Left ventricle myocardium superior (tissue), 1 donor: Measurements from ENCODE around the gene ILRUN. TPM values are rescaled to one million over a fixed set of nuclear protein-coding genes. Genes with fewer than 3 reads are reported as not detected.
A peak's percentile ranks its signal among the peaks of the same experiment; 100 is the strongest.
"Not testable (repeated sequence)": the region's sequence is repeated elsewhere in the genome, so short reads cannot be mapped to it uniquely, and the experiment has no call there.

Experiments
- ATAC-seq: fragments of 200-7000 bp; cut with Tn5 transposase; one replicate; pipeline ENCODE4 v1.9.1; 2020; ENCODE audit warnings: mild to moderate bottlenecking, moderate library complexity
- DNase-seq: peaks from one replicate; pipeline ENCODE4 v3.0.0-alpha.2; 2020
- intact Hi-C: fragments of 100-400 bp; cut with micrococcal nuclease; formaldehyde crosslinking; loops from one replicate; pipeline ENCODE4 v1.11.0; 2022
- long read RNA-seq: library from polyadenylated mRNA; unstranded; transcript quantifications from one replicate; pipeline ENCODE4 v2.0.0, GENCODE V29; 2021
- total RNA-seq: library from RNA; stranded (reverse); fragmentation: NEBNext Ultra II Directional; extraction: Animal tissue kit (Norgen Biotek cat#: 25700); gene quantifications from one replicate; pipeline ENCODE4 v1.2.1, GENCODE V29; 2021
- donor health status: DM: no; HTN: yes; CAD: no; lungs with severe emphysema.

ILRUN gene
- total RNA-seq: 148 TPM
- long read RNA-seq, full-length matches to known transcripts: 49 of 125 reads
- long read RNA-seq, partial matches to known transcripts: 11 of 125 reads
- long read RNA-seq, other reads (novel, unspliced or antisense): 65 of 125 reads

GRCh38 chr6:34696739-34697543 lies at the start of gene ILRUN:
TSS of gene ILRUN (minus strand) at chr6:34696767. CDS start at chr6:34696603, 164 bp downstream.
- intact Hi-C loops: no loop called here
- ATAC-seq (peak; percentile 95), DNase-seq (peak; percentile 99)

GRCh38 chr6:34745277-34746103 lies 48.9 kb upstream of the ILRUN start:
- ATAC-seq: no peak
- no peak for DNase-seq
- intact Hi-C loops: no loop called here

- DNase-seq, intact Hi-C loops, ATAC-seq: not testable (repeated sequence)
Observed at GRCh38 chr6:34744294-34744647, 47.7 kb upstream of the ILRUN start.

DNA sequence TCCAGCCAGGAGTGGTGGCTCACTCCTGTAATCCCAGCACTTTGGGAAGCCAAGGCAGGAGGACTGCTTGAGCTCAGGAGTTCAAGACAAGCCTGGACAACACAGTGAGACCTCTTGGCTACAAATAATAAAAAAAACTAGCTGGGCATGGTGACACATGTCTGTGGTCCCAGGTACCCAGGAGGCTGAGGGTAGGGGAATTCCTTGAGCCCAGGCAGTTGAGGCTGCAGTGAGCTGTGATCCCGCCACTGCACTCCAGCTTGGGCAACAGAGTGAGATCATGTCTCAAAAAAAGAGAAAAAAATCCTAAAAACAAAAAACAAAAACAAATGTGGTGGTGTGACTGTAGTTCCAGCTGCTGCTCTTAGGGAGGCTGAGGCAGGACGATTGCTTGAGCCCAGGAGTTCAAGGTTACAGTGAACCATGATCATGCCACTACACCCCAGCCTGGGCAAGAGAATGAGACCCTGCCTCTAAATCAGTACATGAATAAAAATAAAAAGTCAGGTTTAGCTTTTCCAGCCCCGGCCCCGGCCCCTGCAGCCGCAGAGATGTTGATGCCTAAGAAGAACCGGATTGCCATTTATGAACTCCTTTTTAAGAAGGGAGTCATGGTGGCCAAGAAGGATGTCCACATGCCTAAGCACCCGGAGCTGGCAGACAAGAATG lies 47.2 kb upstream of the ILRUN start:
- DNase-seq: no peak
- ATAC-seq: no peak
- intact Hi-C loops: no loop called here

DNA sequence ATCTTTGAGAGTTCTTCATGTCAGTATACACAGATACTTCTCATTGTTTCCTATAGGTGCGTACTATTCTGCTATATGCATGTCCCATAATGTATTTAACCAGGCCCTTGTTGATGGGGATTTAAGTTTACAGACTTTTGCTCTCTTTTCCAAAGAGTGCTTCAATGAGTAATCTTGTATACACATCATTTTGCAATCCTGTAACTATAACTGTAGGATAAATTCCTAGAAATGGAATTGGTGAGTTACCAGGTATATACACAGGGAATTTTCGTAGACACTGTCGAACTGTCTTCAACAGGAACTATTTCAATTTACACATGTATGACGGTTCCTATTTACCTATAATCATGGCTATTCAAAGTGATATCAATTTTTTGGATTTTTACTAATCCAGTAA lies 45.5 kb upstream of the ILRUN start:
- ATAC-seq (no peak), DNase-seq (no peak)
- intact Hi-C loops: no loop called here

DNA sequence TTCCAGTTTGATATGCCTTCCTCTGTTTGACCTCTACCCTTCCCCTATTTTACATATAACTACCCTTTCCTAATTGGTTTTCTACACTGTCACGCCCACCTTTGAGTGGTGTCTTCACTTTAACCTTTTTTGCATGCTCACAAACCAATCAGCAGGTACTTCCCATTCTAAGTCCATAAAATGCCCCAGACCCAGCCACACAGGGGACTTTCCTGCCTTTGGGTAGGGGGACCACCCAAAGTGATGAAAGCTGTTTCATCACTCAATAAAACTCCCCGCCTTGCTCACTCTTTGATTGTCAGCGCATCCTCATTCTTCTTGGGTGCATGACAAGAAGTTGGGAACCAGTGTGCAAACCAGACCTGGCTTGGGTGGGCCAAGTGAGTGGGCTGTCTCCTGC lies 40.3 kb upstream of the ILRUN start:
- no peak for DNase-seq
- intact Hi-C loops: no loop called here
- no peak for ATAC-seq

GRCh38 chr6:34731393-34732060 lies 35.0 kb upstream of the ILRUN start:
- intact Hi-C loops: no loop called here
- DNase-seq (no peak), ATAC-seq (no peak)

DNA sequence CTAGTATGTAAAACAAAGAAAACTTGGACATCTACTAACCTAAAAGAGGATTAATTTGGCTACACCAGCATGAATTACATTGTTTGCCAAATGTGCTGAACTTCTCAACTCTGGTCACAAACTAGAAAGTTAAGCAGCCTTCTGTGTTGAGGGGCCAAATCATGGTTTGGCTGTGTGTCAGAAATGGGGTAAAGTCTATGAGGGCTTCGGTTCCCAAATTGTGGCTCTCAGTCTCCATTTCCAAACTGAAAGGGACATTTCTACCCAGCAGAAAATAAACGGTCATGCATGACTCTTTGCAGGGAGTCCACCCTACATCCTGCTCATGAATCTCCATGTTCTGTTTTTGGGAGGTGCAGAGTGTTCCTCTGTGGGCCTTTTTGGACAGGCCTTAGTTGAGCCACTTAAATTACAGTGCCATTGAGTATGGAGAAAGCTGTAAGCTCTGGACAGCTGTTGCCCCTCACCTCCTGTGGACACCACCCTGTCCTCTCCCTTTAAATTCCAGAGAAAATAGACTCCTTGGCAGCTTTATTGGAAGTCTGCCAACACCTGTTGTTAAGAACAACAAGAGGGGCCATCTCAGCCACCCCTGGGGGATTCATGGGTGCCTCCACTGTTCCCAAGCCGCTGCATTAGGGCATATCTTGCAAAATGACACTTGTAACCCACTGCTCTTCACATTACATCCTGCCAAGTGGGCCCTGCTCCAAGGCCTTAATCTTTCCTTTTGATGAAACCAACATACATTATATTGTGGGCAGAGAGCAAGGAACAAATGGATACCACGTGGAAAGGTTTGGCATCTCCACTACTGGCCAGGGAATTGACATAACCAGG lies 33.3 kb upstream of the ILRUN start:
- no peak for DNase-seq
- ATAC-seq: no peak

GRCh38 chr6:34726055-34726454 lies 29.5 kb upstream of the ILRUN start:
- intact Hi-C loops: no loop called here
- ATAC-seq (no peak), DNase-seq (no peak)

More for the DNA sequence above, 33.3 kb upstream of the ILRUN start:
- intact Hi-C loops: no loop called here

DNA sequence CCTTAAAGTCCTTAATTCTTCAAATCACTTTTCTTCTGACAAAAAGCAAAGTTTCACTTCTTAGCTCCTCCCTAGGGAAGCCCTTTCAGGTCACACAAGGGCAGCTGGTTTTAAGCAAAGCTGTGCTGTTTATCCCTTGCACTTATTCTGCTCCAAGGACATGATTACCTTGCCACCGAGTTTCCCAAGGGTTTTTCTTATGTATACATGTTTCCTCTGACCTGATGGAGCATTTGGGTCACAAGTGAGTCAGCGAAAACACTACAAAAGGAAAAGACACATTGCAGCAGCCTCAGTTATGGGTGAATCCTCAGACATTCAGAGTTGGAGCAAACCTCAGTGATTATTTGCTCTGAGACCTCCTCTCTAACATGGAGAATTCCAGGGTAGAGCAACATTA lies 26.6 kb upstream of the ILRUN start:
- intact Hi-C loops: no loop called here
- ATAC-seq (no peak), DNase-seq (no peak)

GRCh38 chr6:34722451-34722850 lies 25.9 kb upstream of the ILRUN start:
- ATAC-seq (no peak), DNase-seq (no peak)
- intact Hi-C loops: no loop called here

DNA sequence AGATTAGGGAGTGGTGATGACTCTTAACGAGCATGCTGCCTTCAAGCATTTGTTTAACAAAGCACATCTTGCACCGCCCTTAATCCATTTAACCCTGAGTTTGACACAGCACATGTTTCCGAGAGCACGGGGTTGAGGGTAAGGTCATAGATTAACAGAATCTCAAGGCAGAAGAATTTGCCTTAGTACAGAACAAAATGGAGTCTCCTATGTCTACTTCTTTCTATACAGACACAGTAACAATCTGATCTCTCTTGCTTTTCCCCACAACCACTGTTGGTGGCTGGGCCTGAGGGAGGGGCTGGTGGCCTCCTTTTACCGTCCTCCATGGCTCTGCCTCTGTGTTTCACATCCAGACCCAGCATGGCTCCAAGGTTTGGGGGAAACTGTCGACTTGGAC lies 23.6 kb upstream of the ILRUN start:
- ATAC-seq, intact Hi-C loops, DNase-seq: not testable (repeated sequence)

DNA sequence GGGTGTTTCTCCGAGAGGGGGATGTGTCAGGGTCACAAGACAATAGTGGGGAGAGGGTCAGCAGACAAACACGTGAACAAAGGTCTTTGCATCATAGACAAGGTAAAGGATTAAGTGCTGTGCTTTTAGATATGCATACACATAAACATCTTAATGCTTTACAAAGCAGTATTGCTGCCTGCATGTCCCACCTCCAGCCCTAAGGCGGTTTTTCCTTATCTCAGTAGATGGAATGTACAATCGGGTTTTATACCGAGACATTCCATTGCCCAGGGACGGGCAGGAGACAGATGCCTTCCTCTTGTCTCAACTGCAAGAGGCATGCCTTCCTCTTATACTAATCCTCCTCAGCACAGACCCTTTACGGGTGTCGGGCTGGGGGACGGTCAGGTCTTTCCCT lies 23.1 kb upstream of the ILRUN start:
- intact Hi-C loops, DNase-seq, ATAC-seq: not testable (repeated sequence)

DNA sequence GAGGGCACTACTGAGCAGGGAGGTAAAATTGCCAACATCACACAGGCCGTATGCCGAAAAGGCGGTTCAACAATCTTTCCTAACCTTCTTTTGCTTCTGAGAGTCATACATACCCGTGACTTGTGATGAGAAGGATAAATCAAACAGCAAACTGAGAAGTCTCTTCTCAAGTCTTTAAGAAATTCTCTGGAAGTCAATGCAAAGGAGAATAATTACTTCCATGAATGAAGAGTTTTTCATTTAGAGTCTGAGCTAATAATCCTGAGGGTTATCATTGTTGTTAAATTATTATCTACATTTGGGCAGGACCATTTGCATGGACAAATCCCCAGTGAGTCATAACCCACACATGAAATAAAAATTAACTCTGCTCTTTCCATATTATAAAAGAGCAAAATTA lies 22.4 kb upstream of the ILRUN start:
- no peak for DNase-seq
- no peak for ATAC-seq
- intact Hi-C loops: no loop called here

DNA sequence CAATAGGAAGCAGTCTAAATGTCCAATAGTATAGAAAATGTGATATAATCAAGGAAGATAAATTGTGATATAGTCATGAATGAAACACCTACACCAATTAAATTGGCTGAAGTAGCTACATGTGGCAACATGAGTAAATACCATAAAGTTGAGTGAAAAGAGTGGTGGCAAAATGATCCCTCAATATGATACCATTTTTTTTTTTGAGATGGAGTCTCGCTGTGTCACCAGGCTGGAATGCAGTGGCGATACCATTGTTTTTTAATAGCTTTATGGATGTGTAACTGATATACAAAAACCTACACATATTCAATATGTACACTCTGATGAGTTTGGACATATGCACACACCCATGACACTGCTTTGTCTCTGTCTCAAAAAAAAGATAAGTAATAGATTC lies 20.9 kb upstream of the ILRUN start:
- no peak for ATAC-seq
- no peak for DNase-seq
- intact Hi-C loops: no loop called here

DNA sequence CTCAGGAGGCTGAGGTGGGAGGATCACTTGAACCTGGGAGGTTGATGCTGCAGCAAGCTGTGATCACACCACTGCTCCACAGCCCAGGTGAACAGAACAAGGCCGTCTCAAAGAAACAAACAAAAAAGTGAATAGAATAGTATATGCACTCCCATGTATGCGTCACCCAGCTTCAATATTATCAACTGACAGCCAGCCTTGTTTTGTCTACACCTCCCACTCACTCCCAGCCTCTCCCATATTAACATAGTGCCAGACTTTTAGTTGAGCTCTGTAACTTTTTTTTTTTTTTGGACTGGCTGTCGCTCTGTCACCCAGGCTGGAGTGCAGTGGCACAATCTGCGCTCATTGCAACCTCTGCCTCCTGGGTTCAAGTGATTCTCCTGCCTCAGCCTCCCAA lies 18.1 kb upstream of the ILRUN start:
- intact Hi-C loops: no loop called here
- DNase-seq: no peak
- ATAC-seq: no peak

GRCh38 chr6:34712881-34713280 lies 16.3 kb upstream of the ILRUN start:
- DNase-seq, intact Hi-C loops, ATAC-seq: not testable (repeated sequence)

DNA sequence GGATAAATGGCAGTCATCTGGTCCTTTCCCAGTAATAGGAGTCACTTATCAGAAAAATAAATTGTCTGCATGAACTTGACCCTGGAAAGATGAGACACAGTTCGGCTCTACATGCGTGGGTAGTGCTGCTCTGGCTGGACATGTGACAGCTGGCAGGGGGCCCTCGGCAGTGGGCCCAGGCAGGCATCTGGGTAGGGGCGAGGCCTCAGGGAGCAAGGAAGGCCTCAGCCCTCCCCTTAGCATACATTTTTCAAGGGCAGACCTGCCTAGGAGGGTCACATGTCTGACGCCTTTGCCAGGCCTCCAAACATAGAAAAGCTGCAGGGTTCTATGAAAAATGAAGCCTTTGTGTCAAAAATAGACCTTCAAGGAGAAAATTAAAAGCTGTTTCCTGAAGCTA lies 12.8 kb upstream of the ILRUN start:
- ATAC-seq: peak; percentile 98
- intact Hi-C loops: no loop called here
- peak; percentile 88 for DNase-seq
